ENCODE data around the gene PROM2.
A peak's percentile ranks its signal among the peaks of the same experiment; 100 is the strongest.

Gene PROM2

DNA sequence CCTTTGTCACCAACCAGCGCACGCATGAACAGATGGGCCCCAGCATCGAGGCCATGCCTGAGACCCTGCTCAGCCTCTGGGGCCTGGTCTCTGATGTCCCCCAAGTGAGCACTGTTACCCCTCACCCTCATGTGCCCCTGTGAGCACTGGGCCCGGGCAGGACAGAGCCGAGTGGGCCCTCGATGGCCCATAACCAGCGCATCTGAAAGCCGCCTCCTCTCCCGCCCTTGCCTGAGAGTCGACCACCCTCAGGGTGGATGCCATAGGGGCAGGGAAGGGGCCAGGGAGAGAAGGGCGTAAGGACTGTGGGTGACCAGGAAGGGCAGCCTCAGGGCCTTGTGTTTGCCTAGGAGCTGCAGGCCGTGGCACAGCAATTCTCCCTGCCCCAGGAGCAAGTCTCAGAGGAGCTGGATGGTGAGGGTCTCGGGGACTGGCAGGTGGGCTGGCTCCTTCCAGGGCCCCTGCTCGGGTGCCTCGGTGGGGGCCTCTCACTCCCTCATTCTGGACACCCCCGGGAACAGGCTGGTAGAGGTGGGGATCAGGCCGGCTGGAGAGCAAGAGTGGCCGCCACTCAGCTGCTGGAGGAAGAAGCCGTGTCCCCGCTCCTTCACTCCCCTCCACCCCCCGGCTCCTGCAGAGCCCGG, 2.1 kb downstream of the PROM2 start:
- TF ChIP-seq ZFX (IDR thresholded peaks at IDR 0.05): no peak
- TF ChIP-seq, protein P1, sequence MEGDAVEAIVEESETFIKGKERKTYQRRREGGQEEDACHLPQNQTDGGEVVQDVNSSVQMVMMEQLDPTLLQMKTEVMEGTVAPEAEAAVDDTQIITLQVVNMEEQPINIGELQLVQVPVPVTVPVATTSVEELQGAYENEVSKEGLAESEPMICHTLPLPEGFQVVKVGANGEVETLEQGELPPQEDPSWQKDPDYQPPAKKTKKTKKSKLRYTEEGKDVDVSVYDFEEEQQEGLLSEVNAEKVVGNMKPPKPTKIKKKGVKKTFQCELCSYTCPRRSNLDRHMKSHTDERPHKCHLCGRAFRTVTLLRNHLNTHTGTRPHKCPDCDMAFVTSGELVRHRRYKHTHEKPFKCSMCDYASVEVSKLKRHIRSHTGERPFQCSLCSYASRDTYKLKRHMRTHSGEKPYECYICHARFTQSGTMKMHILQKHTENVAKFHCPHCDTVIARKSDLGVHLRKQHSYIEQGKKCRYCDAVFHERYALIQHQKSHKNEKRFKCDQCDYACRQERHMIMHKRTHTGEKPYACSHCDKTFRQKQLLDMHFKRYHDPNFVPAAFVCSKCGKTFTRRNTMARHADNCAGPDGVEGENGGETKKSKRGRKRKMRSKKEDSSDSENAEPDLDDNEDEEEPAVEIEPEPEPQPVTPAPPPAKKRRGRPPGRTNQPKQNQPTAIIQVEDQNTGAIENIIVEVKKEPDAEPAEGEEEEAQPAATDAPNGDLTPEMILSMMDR (conservative IDR thresholded peaks at IDR 0.05): no peak

DNA sequence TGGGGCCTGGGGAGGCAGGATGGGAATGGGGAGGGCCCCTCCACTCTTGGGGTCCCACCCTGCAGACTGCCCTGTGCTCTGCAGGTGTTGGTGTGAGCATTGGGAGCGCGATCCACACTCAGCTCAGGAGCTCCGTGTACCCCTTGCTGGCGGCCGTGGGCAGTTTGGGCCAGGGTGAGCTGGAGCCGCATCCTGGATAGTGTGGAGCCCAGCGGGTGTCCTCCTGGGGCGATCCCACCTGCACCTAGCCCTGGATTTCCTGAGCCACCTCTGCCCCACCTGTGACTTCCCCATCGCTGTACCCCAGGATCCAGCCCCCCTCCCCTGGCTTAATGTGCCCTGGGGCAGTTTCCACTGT, 2.6 kb downstream of the PROM2 start:
- TF ChIP-seq, protein P1 (conservative IDR thresholded peaks at IDR 0.05): no peak
- H3K27ac ChIP-seq: peak overlapping the region; percentile 98

More for the DNA sequence above, 2.1 kb downstream of the PROM2 start:
- H3K27ac ChIP-seq: peak overlapping the region; percentile 98

DNA sequence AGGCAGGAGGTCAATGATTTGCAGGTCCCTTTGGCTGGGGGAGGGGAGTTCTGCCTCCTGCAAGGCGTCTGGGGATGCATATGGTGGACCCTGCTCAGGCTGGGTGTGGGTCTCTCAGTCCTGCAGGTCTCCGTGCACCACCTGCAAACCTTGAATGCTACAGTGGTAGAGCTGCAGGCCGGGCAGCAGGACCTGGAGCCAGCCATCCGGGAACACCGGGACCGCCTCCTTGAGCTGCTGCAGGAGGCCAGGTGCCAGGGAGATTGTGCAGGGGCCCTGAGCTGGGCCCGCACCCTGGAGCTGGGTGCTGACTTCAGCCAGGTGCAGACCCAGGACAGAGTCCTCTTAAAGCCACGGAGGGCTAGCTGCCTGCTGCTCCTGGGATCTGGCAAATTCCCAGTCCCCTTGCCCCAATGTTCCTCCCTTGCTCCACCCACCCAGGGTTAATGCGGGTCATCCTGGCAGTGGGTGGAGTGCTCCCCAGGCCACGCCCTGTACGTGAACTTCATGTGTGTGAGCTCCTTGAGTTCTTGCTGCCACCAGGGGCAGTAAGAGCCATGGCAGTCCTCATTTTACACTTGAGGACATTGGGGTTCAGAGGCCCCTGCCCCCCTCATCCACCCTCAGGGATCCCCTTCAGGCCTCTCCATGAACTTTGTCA, 3.1 kb downstream of the PROM2 start:
- peak overlapping the region; percentile 98 for H3K27ac ChIP-seq
- no peak for TF ChIP-seq ZFX (IDR thresholded peaks at IDR 0.05)
- TF ChIP-seq, protein P1 (conservative IDR thresholded peaks at IDR 0.05): no peak; the same call in 1 of the 2 replicates

DNA sequence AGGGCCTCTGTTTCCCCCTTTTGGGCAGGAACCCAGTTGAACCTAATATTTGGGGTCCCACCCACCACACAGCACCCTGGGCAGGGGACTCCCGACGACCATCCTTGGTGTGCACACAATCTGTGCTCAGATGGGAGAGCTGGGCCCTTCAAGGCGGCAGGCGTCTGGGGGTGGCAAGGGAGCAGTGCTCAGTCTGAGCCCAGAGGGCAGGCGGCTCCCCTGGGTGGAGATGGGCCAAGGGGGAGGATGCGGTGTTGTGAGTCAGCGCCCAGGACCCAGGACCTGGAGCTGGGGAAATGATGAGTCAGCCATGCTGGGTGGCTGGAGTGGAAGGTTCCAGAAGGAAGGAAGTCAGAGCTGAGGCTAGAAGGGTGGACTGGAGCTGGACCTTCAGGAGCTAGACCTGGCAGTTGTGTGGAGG, 3.8 kb downstream of the PROM2 start:
- H3K27ac ChIP-seq: 0 out of 2 replicates have a peak overlapping the region, but pooled peaks have one; percentile 98
- TF ChIP-seq ZFX (IDR thresholded peaks at IDR 0.05): no peak
- TF ChIP-seq, protein P1 (conservative IDR thresholded peaks at IDR 0.05): no peak

DNA sequence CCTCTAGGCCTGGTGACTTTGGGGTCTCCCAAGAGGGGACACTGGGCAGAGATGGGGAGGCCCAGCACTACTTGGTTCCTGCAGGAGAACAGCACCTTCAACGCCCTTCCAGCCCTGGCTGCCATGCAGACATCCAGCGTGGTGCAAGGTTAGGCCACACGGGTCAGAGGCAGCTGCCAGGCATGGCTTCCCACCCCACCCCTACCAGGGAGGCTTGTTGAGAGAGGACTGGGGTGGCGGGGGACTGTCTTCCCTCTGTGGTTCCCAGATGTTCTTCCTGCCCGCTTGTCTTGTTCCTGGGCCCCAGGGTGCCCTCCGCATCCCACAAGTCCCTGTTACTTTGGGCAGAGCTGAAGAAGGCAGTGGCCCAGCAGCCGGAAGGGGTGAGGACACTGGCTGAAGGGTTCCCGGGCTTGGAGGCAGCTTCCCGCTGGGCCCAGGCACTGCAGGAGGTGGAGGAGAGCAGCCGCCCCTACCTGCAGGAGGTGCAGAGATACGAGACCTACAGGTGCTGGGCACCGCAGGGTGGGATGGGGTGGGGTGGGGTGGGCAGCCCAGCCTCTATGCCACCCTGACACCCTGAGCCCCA, 4.5 kb downstream of the PROM2 start:
- no peak overlapping the region for H3K27ac ChIP-seq
- TF ChIP-seq ZFX (IDR thresholded peaks at IDR 0.05): no peak
- TF ChIP-seq, protein P1 (conservative IDR thresholded peaks at IDR 0.05): no peak

DNA sequence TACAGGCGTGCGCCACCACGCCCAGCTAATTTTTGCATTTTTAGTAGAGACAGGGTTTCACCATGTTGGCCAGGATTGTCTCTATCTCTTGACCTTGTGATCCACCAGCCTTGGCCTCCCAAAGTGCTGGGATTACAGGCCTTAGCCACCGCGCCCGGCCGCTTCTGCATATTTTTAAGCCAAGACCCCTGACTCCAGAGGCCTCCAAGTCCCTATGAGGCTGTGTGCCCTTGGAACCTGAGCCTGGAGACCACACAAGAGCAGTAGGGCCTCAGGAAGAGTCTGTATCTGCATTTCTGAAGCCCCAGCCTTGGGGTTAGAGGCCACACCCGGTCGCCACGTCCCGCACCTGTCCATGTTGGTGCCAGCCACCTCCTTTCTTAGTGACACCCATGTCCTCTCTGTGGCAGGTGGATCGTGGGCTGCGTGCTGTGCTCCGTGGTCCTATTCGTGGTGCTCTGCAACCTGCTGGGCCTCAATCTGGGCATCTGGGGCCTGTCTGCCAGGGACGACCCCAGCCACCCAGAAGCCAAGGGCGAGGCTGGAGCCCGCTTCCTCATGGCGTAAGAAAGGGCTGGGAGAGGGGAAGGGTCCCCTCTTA, 5.3 kb downstream of the PROM2 start:
- H3K27ac ChIP-seq: no peak overlapping the region
- no peak for TF ChIP-seq ZFX (IDR thresholded peaks at IDR 0.05)
- TF ChIP-seq, protein P1 (conservative IDR thresholded peaks at IDR 0.05): no peak

DNA sequence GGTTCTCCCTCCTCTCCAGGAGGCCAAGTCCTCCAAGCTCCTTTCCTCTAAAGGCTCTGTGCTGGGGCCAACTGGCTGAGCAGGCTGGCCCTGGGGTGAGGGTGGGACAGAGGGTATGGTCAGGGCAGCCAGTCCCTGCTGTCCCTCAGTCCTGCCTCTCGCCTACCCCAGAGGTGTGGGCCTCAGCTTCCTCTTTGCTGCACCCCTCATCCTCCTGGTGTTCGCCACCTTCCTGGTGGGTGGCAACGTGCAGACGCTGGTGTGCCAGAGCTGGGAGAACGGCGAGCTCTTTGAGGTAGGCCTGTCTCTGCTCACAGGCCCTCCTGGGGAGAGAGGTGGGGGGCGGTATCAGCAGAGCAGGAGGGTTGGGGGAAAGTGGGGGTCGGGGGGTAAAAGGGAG, 6.8 kb downstream of the PROM2 start:
- no peak for TF ChIP-seq ZFX (IDR thresholded peaks at IDR 0.05)
- TF ChIP-seq, protein P1 (conservative IDR thresholded peaks at IDR 0.05): no peak
- no peak overlapping the region for H3K27ac ChIP-seq
